ENCODE data around the gene RAPGEF6.

The RAPGEF6 gene

DNA sequence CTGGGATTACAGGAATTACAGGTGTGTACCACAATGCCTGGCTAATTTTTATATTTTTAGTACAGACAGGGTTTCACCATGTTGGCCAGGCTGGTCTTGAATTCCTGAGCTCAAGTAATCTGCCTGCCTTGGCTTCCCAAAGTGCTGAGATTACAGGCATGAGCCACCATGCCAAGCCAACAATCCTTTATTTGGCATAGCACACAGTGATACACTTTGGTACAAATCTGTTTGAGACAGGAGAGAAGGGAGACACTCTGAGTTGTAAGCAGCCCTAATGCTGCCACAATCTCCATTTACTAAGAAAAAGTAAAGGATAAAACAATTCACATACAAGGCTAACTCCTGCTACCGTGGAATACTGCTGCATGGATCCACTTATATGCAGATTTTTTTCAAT is 177.8 kb downstream of the RAPGEF6 start:
- TF ChIP-seq, protein P1, sequence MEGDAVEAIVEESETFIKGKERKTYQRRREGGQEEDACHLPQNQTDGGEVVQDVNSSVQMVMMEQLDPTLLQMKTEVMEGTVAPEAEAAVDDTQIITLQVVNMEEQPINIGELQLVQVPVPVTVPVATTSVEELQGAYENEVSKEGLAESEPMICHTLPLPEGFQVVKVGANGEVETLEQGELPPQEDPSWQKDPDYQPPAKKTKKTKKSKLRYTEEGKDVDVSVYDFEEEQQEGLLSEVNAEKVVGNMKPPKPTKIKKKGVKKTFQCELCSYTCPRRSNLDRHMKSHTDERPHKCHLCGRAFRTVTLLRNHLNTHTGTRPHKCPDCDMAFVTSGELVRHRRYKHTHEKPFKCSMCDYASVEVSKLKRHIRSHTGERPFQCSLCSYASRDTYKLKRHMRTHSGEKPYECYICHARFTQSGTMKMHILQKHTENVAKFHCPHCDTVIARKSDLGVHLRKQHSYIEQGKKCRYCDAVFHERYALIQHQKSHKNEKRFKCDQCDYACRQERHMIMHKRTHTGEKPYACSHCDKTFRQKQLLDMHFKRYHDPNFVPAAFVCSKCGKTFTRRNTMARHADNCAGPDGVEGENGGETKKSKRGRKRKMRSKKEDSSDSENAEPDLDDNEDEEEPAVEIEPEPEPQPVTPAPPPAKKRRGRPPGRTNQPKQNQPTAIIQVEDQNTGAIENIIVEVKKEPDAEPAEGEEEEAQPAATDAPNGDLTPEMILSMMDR (IDR thresholded peaks at IDR 0.05) = no peak
- no peak for TF ChIP-seq ZFX (IDR thresholded peaks at IDR 0.05; ENCODE audit: borderline replicate concordance)
- H3K27ac ChIP-seq = peak overlapping the region; percentile 28

DNA sequence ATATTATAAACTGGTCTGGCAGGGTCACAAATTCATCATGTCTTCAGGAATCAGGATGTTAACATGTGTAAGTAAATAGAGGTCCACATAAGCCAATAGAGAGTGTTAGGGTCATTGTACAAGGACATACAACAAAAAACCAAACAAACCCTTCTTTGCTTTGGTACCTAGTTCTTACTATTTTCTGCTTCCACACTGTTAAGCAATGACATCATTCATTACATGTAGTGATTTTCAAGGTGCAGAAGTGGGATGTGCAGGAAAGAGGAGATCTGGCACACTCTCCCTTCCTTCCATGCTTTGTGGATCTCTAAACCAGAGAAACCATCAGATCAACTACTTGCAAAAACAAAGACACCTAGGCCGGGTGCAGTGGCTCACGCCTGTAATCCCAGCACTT is 184.1 kb downstream of the RAPGEF6 start:
- TF ChIP-seq, protein P1 (IDR thresholded peaks at IDR 0.05) = no peak
- TF ChIP-seq ZFX (IDR thresholded peaks at IDR 0.05; ENCODE audit: borderline replicate concordance) = no peak
- H3K27ac ChIP-seq = no peak overlapping the region

DNA sequence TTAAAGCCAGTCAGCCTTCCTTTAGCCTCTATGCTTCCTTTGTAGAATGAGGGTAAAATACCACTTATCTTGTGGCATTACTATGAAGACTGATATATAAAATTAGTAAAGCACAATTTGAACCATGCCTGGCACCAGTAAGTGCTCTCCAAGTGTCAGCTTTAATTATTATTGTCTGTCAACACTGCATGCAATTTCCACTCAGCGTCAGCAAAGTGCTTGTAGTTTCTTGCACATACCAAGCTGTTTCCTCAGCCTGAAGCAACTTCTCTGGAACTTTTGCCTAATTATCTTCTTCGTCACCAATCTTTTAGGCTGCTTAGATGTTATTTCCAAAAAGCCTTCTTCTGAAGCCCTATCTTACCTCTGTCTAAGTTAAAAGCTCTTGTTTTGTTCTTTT is 193.8 kb downstream of the RAPGEF6 start:
- TF ChIP-seq ZFX (IDR thresholded peaks at IDR 0.05; ENCODE audit: borderline replicate concordance) = no peak
- TF ChIP-seq, protein P1 (IDR thresholded peaks at IDR 0.05) = no peak
- no peak overlapping the region for H3K27ac ChIP-seq

DNA sequence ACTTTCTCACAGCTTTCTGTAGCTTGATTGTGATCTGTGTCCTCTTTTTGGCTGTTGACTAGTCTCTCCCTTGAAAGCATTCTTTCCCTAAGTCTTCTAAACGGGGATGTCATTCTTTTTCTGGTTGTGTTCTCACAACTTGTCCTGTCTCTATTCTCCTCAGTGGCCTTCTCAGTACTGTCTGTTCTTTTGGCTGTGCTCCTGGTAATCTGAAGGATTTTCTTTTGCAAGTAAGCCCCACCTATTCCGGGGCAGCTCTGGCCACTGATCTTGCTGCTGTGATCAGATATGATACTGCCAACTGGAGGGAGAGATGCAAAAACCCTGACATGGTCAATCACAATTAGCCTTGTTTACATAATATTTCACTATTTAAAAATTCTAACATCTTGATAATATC is 198.9 kb downstream of the RAPGEF6 start:
- H3K27ac ChIP-seq = no peak overlapping the region
- TF ChIP-seq, protein P1 (IDR thresholded peaks at IDR 0.05) = no peak
- TF ChIP-seq ZFX (IDR thresholded peaks at IDR 0.05; ENCODE audit: borderline replicate concordance) = no peak

DNA sequence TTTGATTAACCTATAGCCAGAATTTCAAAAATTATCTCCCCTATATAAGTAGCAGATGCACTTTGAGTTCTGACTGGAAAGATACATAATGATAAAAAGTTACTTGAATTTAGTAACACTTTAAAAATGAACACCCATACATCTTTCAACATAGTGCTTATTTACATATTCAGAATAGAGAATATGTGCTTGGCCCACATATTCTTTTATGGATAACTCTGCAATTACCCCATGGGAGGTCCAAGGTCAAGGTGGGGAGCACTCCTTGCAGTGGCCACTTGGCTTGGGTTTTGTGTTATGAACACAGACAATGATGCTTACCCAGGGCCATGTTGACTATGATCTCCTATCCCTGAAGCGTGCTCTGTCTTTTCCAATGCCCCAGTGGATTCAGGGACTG is 201.9 kb downstream of the RAPGEF6 start:
- no peak overlapping the region for H3K27ac ChIP-seq
- TF ChIP-seq, protein P1 (IDR thresholded peaks at IDR 0.05) = no peak
- TF ChIP-seq ZFX (IDR thresholded peaks at IDR 0.05; ENCODE audit: borderline replicate concordance) = no peak

DNA sequence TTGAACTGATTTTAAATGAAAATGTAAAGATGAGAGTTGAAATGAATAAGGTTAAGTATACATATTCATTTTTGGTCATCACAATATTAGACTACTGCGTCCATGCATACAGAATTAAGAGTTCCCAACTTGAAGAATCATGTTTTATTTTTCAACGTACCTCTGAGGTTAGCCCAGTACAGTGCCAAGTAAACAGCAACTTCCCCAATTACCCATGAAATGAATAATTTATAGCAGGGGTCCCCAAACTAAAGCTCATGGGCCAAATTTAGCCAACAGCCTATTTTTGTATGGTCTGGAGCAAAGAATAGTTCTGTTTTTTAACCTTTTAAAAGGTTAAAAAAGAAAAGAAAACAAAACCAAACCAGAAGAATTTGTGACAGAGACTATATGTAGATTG is 203.2 kb downstream of the RAPGEF6 start:
- TF ChIP-seq ZFX (IDR thresholded peaks at IDR 0.05; ENCODE audit: borderline replicate concordance) = no peak
- TF ChIP-seq, protein P1 (IDR thresholded peaks at IDR 0.05) = no peak
- H3K27ac ChIP-seq = no peak overlapping the region

DNA sequence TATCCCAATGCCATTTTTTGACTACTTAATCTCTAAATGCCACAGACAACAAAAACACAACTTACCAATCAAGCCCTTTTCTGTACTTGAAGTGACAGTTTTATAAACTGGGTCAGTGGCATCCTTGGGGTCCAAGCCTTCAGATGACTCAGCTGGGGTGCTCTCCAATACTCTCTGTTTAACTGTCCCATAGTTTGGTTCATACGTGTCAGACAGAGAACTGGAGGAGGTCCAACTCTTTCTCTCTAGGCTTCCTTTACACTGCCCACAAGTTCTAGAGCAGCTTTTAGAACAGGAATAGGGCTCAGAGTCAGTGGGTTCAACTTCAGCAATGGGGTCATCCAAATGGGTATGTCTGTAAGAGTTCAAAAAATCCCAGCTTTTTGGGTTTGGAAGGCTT is 204.2 kb downstream of the RAPGEF6 start:
- no peak overlapping the region for H3K27ac ChIP-seq
- TF ChIP-seq, protein P1 (IDR thresholded peaks at IDR 0.05) = no peak
- TF ChIP-seq ZFX (IDR thresholded peaks at IDR 0.05; ENCODE audit: borderline replicate concordance) = no peak
